Left ventricle myocardium superior (tissue), 1 donor: ENCODE measurements around the gene DYNLL2. TPM values are rescaled to one million over a fixed set of nuclear protein-coding genes. Genes with fewer than 3 reads are reported as not detected.
"Not testable (repeated sequence)": the region's sequence is repeated elsewhere in the genome, so short reads cannot be mapped to it uniquely, and the experiment has no call there.

Source experiments
- ATAC-seq: fragments of 200-7000 bp; cut with Tn5 transposase; one replicate; pipeline ENCODE4 v1.9.1; 2020; ENCODE audit warnings: mild to moderate bottlenecking, moderate library complexity
- DNase-seq: peaks from one replicate; pipeline ENCODE4 v3.0.0-alpha.2; 2020
- intact Hi-C: fragments of 100-400 bp; cut with micrococcal nuclease; formaldehyde crosslinking; loops from one replicate; pipeline ENCODE4 v1.11.0; 2022
- total RNA-seq: library from RNA; stranded (reverse); fragmentation: NEBNext Ultra II Directional; extraction: Animal tissue kit (Norgen Biotek cat#: 25700); gene quantifications from one replicate; pipeline ENCODE4 v1.2.1, GENCODE V29; 2021
- donor health status: DM: no; HTN: yes; CAD: no; lungs with severe emphysema.

The DYNLL2 gene
- total RNA-seq, 1 donor from 2014 or later = 80.5 TPM

GRCh38 chr17:58141505-58141904 is 58.3 kb downstream of the DYNLL2 start:
- ATAC-seq (no peak), DNase-seq (no peak)
- intact Hi-C loops = no loop called here

DNA sequence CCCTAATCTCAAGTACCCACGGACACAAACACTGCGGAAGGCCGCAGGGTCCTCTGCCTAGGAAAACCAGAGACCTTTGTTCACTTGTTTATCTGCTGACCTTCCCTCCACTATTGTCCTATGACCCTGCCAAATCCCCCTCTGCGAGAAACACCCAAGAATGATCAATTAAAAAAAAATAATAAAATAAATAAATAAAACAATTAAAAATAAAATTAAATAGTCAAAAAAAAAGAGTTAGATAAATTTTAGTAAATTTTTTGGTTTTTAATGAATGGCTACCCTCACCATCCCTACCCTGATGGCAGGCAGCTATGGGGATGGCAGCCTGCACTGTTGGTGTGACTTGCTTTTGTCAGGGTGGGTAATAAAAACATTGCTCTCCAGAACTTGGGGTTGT is 60.1 kb downstream of the DYNLL2 start:
- ATAC-seq, intact Hi-C loops, DNase-seq: not testable (repeated sequence)

GRCh38 chr17:58144801-58145200 is 61.6 kb downstream of the DYNLL2 start:
- ATAC-seq (no peak), DNase-seq (no peak)
- intact Hi-C loops = no loop called here

Other genes starting within 250 kb of the DYNLL2 start
- gene MRPS23, start 233.4 kb upstream of the DYNLL2 start, total RNA-seq = 86.3 TPM
- gene CUEDC1, start 128.0 kb upstream of the DYNLL2 start, total RNA-seq = 55.0 TPM
- 77.6 TPM for gene VEZF1, start 95.2 kb upstream of the DYNLL2 start, total RNA-seq
- gene SRSF1, start 76.2 kb upstream of the DYNLL2 start, total RNA-seq = 98.1 TPM
- gene OR4D1, start 65.0 kb downstream of the DYNLL2 start, total RNA-seq = not detected
- gene OR4D2, start 83.6 kb downstream of the DYNLL2 start, total RNA-seq = not detected
- gene EPX, start 109.3 kb downstream of the DYNLL2 start, total RNA-seq = not detected
- gene MKS1, start 135.8 kb downstream of the DYNLL2 start, total RNA-seq = 10.1 TPM
- gene LPO, start 155.2 kb downstream of the DYNLL2 start, total RNA-seq = not detected
- gene MPO, start 197.5 kb downstream of the DYNLL2 start, total RNA-seq = 0.42 TPM
- gene TSPOAP1, start 245.4 kb downstream of the DYNLL2 start, total RNA-seq = 18.8 TPM